H1 (cell line): ENCODE measurements around the gene KCNIP2. TPM values are rescaled to one million over a fixed set of nuclear protein-coding genes. Genes with fewer than 3 reads are reported as not detected.

ENCODE experiments used
- CTCF ChIA-PET: fragments of 300-600 bp; sonication (Branson Sonifier 250); formaldehyde crosslinking; loops from one replicate; lab custom pipeline; 2021; ENCODE audit not compliant: partially characterized antibody; lab: Charles Lee
- POLR2A ChIA-PET: fragments of 300-600 bp; sonication (Branson Sonifier 250); formaldehyde crosslinking; loops from one replicate; lab custom pipeline; 2021; ENCODE audit warnings: inconsistent platforms; ENCODE audit not compliant: partially characterized antibody; lab: Charles Lee
- DNase-seq, 2 experiments: peaks; one replicate each; pipeline versions ENCODE4 v3.0.0 to v3.0.0-alpha.2; 2010 to 2022; ENCODE audit warnings: low spot score in 2 of 2, low read depth in 1 of 2, mixed read lengths in 1 of 2
- FAIRE-seq: peaks from 2 replicates; lab custom pipeline; 2011; peaks lifted over from hg19 to GRCh38; lab: Jason Lieb, UNC
- H2AFZ ChIP-seq: 2 replicates; pipeline ENCODE4 v1.8.1; 2012; ENCODE audit warnings: low read length, inconsistent platforms
- H2AK5ac ChIP-seq: 2 replicates; pipeline ENCODE4 v1.6.1; 2013; ENCODE audit warnings: low read depth, low read length
- H2BK120ac ChIP-seq: replicated peaks from 2 replicates; pipeline ENCODE3; 2013; ENCODE audit warnings: low read depth, low read length, inconsistent platforms
- H2BK12ac ChIP-seq: 2 replicates; pipeline ENCODE4 v1.6.1; 2013; ENCODE audit warnings: low read depth, low read length
- H2BK15ac ChIP-seq: 2 replicates; pipeline ENCODE4 v1.6.1; 2013; ENCODE audit warnings: low read length
- H2BK20ac ChIP-seq: 2 replicates; pipeline ENCODE4 v1.6.1; 2013; ENCODE audit warnings: low read length
- H2BK5ac ChIP-seq: 2 replicates; pipeline ENCODE4 v1.6.1; 2013; ENCODE audit warnings: low read depth, low read length
- H3K14ac ChIP-seq: 2 replicates; pipeline ENCODE4 v1.6.1; 2013; ENCODE audit warnings: inconsistent platforms; ENCODE audit not compliant: insufficient read length
- H3K18ac ChIP-seq: 2 replicates; pipeline ENCODE4 v1.6.1; 2013; ENCODE audit warnings: low read length; ENCODE audit errors: extremely low read depth
- H3K23ac ChIP-seq: 2 replicates; pipeline ENCODE4 v1.6.1; 2013; ENCODE audit warnings: inconsistent platforms; ENCODE audit not compliant: insufficient read length
- H3K23me2 ChIP-seq: 2 replicates; pipeline ENCODE4 v1.6.1; 2013; ENCODE audit warnings: low read depth, low read length
- H3K27ac ChIP-seq: 2 replicates; pipeline ENCODE4 v1.6.1; 2011; ENCODE audit warnings: low read depth, low read length, inconsistent platforms
- H3K27me3 ChIP-seq, 4 experiments: replicated peaks in 1 of 4; 1 replicate in 1 of 4; 2 replicates in 3 of 4; pipeline versions ENCODE4 v1.6.1 to v1.8.1; 2011 to 2013; ENCODE audit warnings: low read length in 3 of 4, mild to moderate bottlenecking in 3 of 4, inconsistent platforms in 2 of 4, mixed read lengths in 2 of 4, moderate library complexity in 1 of 4; ENCODE audit not compliant: control insufficient read depth in 3 of 4, insufficient read depth in 3 of 4; ENCODE audit errors: extremely low read depth in 1 of 4
- H3K36me3 ChIP-seq, 4 experiments: 2 replicates each; pipeline versions ENCODE4 v1.6.1 to v1.8.1; 2011 to 2013; ENCODE audit warnings: mild to moderate bottlenecking in 4 of 4, low read length in 3 of 4, moderate library complexity in 2 of 4, control low read depth in 1 of 4, inconsistent platforms in 1 of 4; ENCODE audit not compliant: insufficient read depth in 4 of 4, control insufficient read depth in 2 of 4
- H3K4ac ChIP-seq: replicated peaks from 2 replicates; pipeline ENCODE3; 2013; ENCODE audit warnings: low read length, low read depth, mixed read lengths, inconsistent platforms; ENCODE audit not compliant: insufficient read length
- H3K4me1 ChIP-seq, 4 experiments: replicated peaks in 1 of 4; 1 replicate in 1 of 4; 2 replicates in 3 of 4; pipeline versions ENCODE4 v1.6.1 to v1.8.1; 2011 to 2013; ENCODE audit warnings: low read length in 3 of 4, inconsistent platforms in 2 of 4, mixed read lengths in 1 of 4; ENCODE audit not compliant: insufficient read depth in 4 of 4, control insufficient read depth in 3 of 4
- H3K4me2 ChIP-seq, 2 experiments: 2 replicates each; pipeline versions ENCODE4 v1.6.1 to v1.8.1; 2011 to 2013; ENCODE audit warnings: low read depth in 2 of 2, low read length in 2 of 2, control low read depth in 1 of 2, inconsistent platforms in 1 of 2, mild to moderate bottlenecking in 1 of 2; ENCODE audit not compliant: insufficient read depth in 1 of 2
- H3K4me3 ChIP-seq, 4 experiments: fragments of 200-600, 300-600 bp in 1 of 4; sonication (generic), shearing (Covaris generic), sonication (Bioruptor Twin) in 1 of 4; 2 replicates each; pipeline versions ENCODE4 v1.5.1 to v1.8.1; 2011 to 2016; ENCODE audit warnings: low read length in 4 of 4, low read depth in 3 of 4, control low read depth in 2 of 4, inconsistent platforms in 2 of 4, mild to moderate bottlenecking in 2 of 4, mixed read lengths in 1 of 4, moderate library complexity in 1 of 4; ENCODE audit not compliant: insufficient read depth in 2 of 4; ENCODE audit errors: extremely low read depth in 1 of 4
- H3K56ac ChIP-seq: replicated peaks from 2 replicates; pipeline ENCODE3; 2013; ENCODE audit warnings: low read depth, mild to moderate bottlenecking, mixed read lengths, low read length, inconsistent platforms; ENCODE audit not compliant: insufficient read length
- H3K79me1 ChIP-seq: 2 replicates; pipeline ENCODE4 v1.6.1; 2013; ENCODE audit warnings: low read depth, low read length, control low read depth
- H3K79me2 ChIP-seq, 2 experiments: 2 replicates each; pipeline versions ENCODE4 v1.6.1 to v1.8.1; 2012 to 2013; ENCODE audit warnings: low read length in 2 of 2, mild to moderate bottlenecking in 2 of 2, inconsistent platforms in 1 of 2; ENCODE audit not compliant: insufficient read depth in 2 of 2, control insufficient read depth in 1 of 2
- H3K9ac ChIP-seq, 4 experiments: replicated peaks in 1 of 4; 1 replicate in 1 of 4; 2 replicates in 3 of 4; pipeline versions ENCODE4 v1.6.1 to v1.8.1; 2011 to 2013; ENCODE audit warnings: low read depth in 3 of 4, low read length in 3 of 4, control low read depth in 2 of 4, mild to moderate bottlenecking in 2 of 4, moderate library complexity in 2 of 4, inconsistent platforms in 1 of 4; ENCODE audit errors: extremely low read depth in 1 of 4
- H3K9me3 ChIP-seq, 2 experiments: 2 replicates each; pipeline versions ENCODE4 v1.6.1 to v1.8.1; 2012 to 2013; ENCODE audit warnings: mild to moderate bottlenecking in 2 of 2, moderate library complexity in 2 of 2, control low read depth in 1 of 2, inconsistent platforms in 1 of 2, low read depth in 1 of 2, low read length in 1 of 2, mixed read lengths in 1 of 2; ENCODE audit not compliant: insufficient read depth in 2 of 2
- H4K20me1 ChIP-seq, 2 experiments: replicated peaks in 1 of 2; 2 replicates each; pipeline versions ENCODE3 to v1.8.1; 2011 to 2013; ENCODE audit warnings: inconsistent platforms in 2 of 2, low read length in 2 of 2, mild to moderate bottlenecking in 1 of 2; ENCODE audit not compliant: insufficient read depth in 2 of 2, control insufficient read depth in 1 of 2
- H4K5ac ChIP-seq: 2 replicates; pipeline ENCODE4 v1.6.1; 2013; ENCODE audit warnings: low read length, low read depth, mixed read lengths, inconsistent platforms; ENCODE audit not compliant: insufficient read length
- H4K8ac ChIP-seq: 2 replicates; pipeline ENCODE4 v1.8.0; 2013; ENCODE audit warnings: mild to moderate bottlenecking, moderate library complexity, low read length, inconsistent platforms; ENCODE audit not compliant: insufficient read depth; ENCODE audit errors: extremely low read depth
- H4K91ac ChIP-seq: replicated peaks from 2 replicates; pipeline ENCODE3; 2013; ENCODE audit warnings: low read length, mixed read lengths, inconsistent platforms; ENCODE audit not compliant: insufficient read length
- BACH1 ChIP-seq: IDR thresholded peaks from 2 replicates; pipeline ENCODE4 v1.6.1; 2012; ENCODE audit warnings: low read length, improper control_type of control experiment
- CBX8 ChIP-seq: fragments of 300-800, 300-1000 bp; sonication (generic); IDR thresholded peaks from 2 replicates; pipeline ENCODE4 v1.7.1; 2016; ENCODE audit warnings: low read depth, low read length, borderline replicate concordance
- GABPA ChIP-seq: IDR thresholded peaks from 2 replicates; pipeline ENCODE4 v1.6.1; 2011; ENCODE audit warnings: mild to moderate bottlenecking, low read length, moderate library complexity, borderline replicate concordance; ENCODE audit not compliant: insufficient read depth
- HDAC2 ChIP-seq, 2 experiments: fragments of 300-600 bp in 1 of 2; sonication (generic) in 1 of 2; IDR thresholded peaks; 2 replicates each; pipeline ENCODE4 v1.6.1; 2011 to 2012; ENCODE audit warnings: low read depth in 2 of 2, low read length in 2 of 2, mild to moderate bottlenecking in 2 of 2, moderate library complexity in 2 of 2, borderline replicate concordance in 1 of 2, inconsistent platforms in 1 of 2
- JUND ChIP-seq: IDR thresholded peaks from 2 replicates; pipeline ENCODE4 v1.6.1; 2011; ENCODE audit warnings: mild to moderate bottlenecking, improper control_type of control experiment, low read length
- WGBS, 2 experiments: shearing (Covaris generic) in 1 of 2; methylation state at CpG; one replicate each; pipeline versions ENCODE4 v1.1.6 to v1.1.7; 2013 to 2015; ENCODE audit warnings: low lambda C conversion rate in 2 of 2, mixed read lengths in 2 of 2, inconsistent platforms in 1 of 2, low coverage in 1 of 2, missing lambda C conversion rate in 1 of 2; ENCODE audit not compliant: insufficient replicate concordance in 2 of 2, insufficient coverage in 1 of 2, insufficient read length in 1 of 2; ENCODE audit errors: extremely low coverage in 1 of 2, missing lambda C conversion rate in 1 of 2; 5-methylcytosine and 5-hydroxymethylcytosine counted together
- polyA plus RNA-seq, 7 experiments: library from polyadenylated mRNA; depleted of rRNA in 3 of 7; stranded (reverse) in 5 of 7; unstranded in 2 of 7; fragments of >200 nt in 5 of 7; fragments of 200-250 nt in 2 of 7; gene quantifications; 1 replicate in 5 of 7; 2 replicates in 1 of 7; 4 replicates in 1 of 7; pipeline versions ENCODE4 v1.2.1 to v1.2.3, GENCODE V29; 2011 to 2013; ENCODE audit warnings: missing spikeins in 2 of 7, mixed read lengths in 2 of 7
- total RNA-seq: library from RNA; stranded (reverse); fragmentation: NEBNext Ultra II Directional; extraction: Animal tissue kit (Norgen Biotek cat#: 25700); gene quantifications from 2 replicates; pipeline ENCODE4 v1.2.1, GENCODE V29; 2021

KCNIP2 gene
- total and polyA plus RNA-seq, 2 of the 8 experiments (the other 6 are each of a cell fraction or from before 2014, with no cell fraction given): 2.7 to 6.0 TPM

GRCh38 chr10:101833466-101833865 is 10.1 kb downstream of the KCNIP2 start:
- H3K27ac ChIP-seq: no peak overlapping the region
- no peak overlapping the region for H2AFZ ChIP-seq
- H3K18ac ChIP-seq: no peak overlapping the region
- H2AK5ac ChIP-seq: no peak overlapping the region; the same call in 1 of the 2 replicates
- H3K79me2 ChIP-seq: no peaks in the 10 kb centered on the region
- no peak overlapping the region for H2BK120ac ChIP-seq
- H4K8ac ChIP-seq: no peak overlapping the region
- H4K91ac ChIP-seq: no peak overlapping the region
- H2BK12ac ChIP-seq: peak overlapping the region; percentile 60; the same call in 1 of the 2 replicates
- no peak overlapping the region for H3K14ac ChIP-seq
- WGBS, 2 experiments: 100% methylated on average over 1 of the region's 1 CpG; no CpG with 5 or more reads in 1 of the 2 experiments
- no peak overlapping the region for H3K9ac ChIP-seq
- H3K23ac ChIP-seq: peak overlapping the region; percentile 56
- H3K36me3 ChIP-seq: no peaks in the 10 kb centered on the region
- no peaks in the 10 kb centered on the region for H3K27me3 ChIP-seq
- POLR2A ChIA-PET: interaction anchor here (1.1 to 9.8 kb wide), 2 partner anchors 16 to 233 kb away, joined by 3 to 100 read pairs; partner anchors contain the start of gene OGA
- no peak overlapping the region for H4K5ac ChIP-seq
- H3K4me3 ChIP-seq: no peak overlapping the region
- H3K56ac ChIP-seq: no peak overlapping the region
- H3K9me3 ChIP-seq: no peaks in the 10 kb centered on the region
- DNase-seq (no peak), FAIRE-seq (no peak)
- H3K23me2 ChIP-seq: peaks cover 13% of the 10 kb centered on the region
- TF ChIP-seq GABPA (no peak), HDAC2 (IDR thresholded peaks at IDR 0.05; ENCODE audit: borderline replicate concordance in 1 of 2, low read depth in 2 of 2, low read length in 2 of 2) (no peak), CBX8 (no peak), BACH1 (no peak), JUND (no peak)
- H3K79me1 ChIP-seq: 0 out of 2 replicates have a peak, but pooled peaks cover 2% of the 10 kb centered on the region
- CTCF ChIA-PET: interaction anchor here (1.0 to 1.3 kb wide), 6 partner anchors 9 to 239 kb away, joined by 3 to 4 read pairs (median 3); partner anchors contain the start of gene KCNIP2
- H3K4me2 ChIP-seq: no peak overlapping the region
- no peak overlapping the region for H2BK5ac ChIP-seq
- no peak overlapping the region for H2BK20ac ChIP-seq
- peak overlapping the region; percentile 95; the same call in 1 of the 2 replicates for H2BK15ac ChIP-seq
- H3K4ac ChIP-seq: no peak overlapping the region
- peaks cover 1 to 17% of the 10 kb centered on the region in 2 experiments for H4K20me1 ChIP-seq
- H3K4me1 ChIP-seq: peaks cover 12 to 25% (median 17%) of the 10 kb centered on the region in 4 experiments
